Measurements from ENCODE around the gene DSCAML1.

The DSCAML1 gene

DNA sequence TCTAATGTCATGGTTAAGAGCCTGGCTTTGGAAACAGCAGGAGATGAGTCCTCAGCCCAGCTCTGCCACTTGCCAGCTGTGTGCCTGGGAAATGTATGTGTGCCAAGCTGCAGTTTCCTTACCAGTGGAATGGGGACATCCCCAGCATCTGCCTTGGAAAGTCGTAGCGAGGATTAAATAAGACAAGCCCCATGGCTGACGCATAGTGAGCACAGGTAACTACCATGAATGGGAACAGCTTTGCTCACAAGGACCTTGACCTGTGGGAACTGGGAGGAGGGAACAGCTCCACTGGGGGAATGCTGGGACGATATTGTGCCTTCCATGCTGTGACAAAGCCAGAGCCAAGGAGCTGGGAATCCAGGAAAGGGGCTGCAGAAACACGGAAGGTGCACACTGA lies 2.6 kb upstream of the DSCAML1 start:
- TF ChIP-seq, protein P1, sequence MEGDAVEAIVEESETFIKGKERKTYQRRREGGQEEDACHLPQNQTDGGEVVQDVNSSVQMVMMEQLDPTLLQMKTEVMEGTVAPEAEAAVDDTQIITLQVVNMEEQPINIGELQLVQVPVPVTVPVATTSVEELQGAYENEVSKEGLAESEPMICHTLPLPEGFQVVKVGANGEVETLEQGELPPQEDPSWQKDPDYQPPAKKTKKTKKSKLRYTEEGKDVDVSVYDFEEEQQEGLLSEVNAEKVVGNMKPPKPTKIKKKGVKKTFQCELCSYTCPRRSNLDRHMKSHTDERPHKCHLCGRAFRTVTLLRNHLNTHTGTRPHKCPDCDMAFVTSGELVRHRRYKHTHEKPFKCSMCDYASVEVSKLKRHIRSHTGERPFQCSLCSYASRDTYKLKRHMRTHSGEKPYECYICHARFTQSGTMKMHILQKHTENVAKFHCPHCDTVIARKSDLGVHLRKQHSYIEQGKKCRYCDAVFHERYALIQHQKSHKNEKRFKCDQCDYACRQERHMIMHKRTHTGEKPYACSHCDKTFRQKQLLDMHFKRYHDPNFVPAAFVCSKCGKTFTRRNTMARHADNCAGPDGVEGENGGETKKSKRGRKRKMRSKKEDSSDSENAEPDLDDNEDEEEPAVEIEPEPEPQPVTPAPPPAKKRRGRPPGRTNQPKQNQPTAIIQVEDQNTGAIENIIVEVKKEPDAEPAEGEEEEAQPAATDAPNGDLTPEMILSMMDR (IDR thresholded peaks at IDR 0.05; ENCODE audit: control insufficient read depth, insufficient read depth, low read depth, low read length, missing control alignments) = no peak
- H3K4me3 ChIP-seq (ENCODE audit: control insufficient read depth, low read depth, low read length) = no peak overlapping the region
- no peak for DNase-seq (ENCODE audit: low read depth)

GRCh38 chr11:117796456-117796871 lies 552 bp downstream of the DSCAML1 start:
- H3K4me3 ChIP-seq (ENCODE audit: control insufficient read depth, low read depth, low read length) = no peak overlapping the region
- DNase-seq (ENCODE audit: low read depth) = no peak
- TF ChIP-seq, protein P1 (IDR thresholded peaks at IDR 0.05; ENCODE audit: control insufficient read depth, insufficient read depth, low read depth, low read length, missing control alignments) = no peak

DNA sequence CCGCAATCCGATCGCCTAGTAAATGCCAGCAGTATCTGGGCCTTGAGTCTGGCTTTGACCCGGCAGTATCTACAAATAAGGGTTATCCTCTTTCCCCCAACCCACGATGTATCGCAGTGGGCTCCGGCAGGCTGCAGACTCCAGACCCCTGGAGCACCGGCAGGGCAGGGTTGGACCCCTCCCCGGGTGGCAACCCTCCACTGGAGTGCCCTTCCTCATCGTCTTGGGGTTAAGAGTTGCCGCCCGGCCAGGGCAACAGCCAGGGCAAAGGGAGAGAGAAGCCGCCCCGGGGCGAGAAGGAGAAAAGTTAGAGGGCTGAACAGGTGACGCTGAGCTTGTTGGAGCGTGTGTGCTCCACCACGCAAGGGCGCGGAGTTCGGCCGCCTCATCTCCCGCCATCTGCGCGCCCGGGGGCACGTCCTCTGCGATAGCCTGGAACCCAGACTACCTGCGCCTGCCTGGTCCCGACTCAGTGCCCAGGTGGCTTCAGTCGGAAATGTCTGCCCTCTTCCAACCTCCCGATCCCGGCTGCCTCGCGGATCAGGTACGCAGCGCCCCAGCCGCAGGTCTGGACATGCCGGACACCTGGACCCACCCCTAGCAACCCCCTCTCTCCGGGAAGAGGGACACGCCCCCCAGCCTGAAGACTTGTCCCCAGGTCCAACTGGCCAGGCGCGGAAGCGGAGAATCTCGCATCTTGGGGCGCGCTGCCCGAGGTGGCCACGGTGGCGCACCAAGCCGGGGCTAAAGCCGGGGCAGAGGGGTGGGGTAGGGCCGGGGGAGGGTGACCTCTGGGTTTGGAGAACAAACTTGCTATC lies 1.2 kb downstream of the DSCAML1 start:
- H3K4me3 ChIP-seq (ENCODE audit: control insufficient read depth, low read depth, low read length) = no peak overlapping the region

DNA sequence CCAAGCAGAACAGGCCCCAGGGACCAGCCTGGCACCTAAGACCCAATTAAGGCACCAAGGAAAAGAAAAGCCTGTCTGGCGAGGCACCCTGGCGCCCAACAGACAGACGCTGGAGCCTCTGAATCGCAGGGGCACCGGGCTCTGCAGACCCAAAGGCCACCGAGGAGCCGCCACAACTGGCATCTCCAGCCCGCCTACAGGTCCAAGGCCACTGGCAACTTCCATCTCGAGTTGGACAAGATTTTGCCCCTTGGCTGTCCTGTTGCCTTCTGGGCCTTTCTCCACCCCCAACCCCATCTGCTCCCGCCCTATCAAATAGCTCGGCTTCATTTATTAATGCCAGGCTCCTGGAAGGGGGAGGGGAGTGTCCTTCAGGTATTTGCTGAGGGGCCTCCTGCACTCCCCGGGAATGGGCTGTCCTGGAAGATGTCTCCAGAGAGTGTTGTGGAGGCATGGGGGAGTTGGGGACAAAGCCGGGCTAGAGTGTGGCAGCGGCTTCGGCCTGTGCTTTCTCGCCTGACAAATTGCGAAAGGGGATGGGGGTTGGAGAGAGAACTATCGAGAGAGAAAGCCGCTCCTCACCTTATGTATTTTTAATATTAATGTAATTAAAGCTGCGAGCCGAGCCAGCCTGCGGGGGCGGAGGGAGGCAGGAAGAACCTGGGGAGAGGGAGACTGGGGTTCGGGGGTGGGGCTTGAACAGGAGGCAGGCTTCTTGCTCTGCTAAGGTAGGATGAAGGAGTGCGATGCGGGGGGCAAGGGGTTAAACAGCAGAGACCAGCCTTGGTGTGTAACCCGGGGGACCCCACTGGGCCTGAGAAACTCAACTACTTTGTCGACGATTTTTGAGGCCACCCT lies 2.0 kb downstream of the DSCAML1 start:
- DNase-seq (ENCODE audit: low read depth) = no peak
- no peak overlapping the region for H3K4me3 ChIP-seq (ENCODE audit: control insufficient read depth, low read depth, low read length)
- TF ChIP-seq, protein P1 (IDR thresholded peaks at IDR 0.05; ENCODE audit: control insufficient read depth, insufficient read depth, low read depth, low read length, missing control alignments) = no peak

More for the DNA sequence above, 1.2 kb downstream of the DSCAML1 start:
- TF ChIP-seq, protein P1 (IDR thresholded peaks at IDR 0.05; ENCODE audit: control insufficient read depth, insufficient read depth, low read depth, low read length, missing control alignments) = no peak
- no peak for DNase-seq (ENCODE audit: low read depth)

GRCh38 chr11:117794135-117794534 lies 2.9 kb downstream of the DSCAML1 start:
- no peak for DNase-seq (ENCODE audit: low read depth)
- TF ChIP-seq, protein P1 (IDR thresholded peaks at IDR 0.05; ENCODE audit: control insufficient read depth, insufficient read depth, low read depth, low read length, missing control alignments) = no peak
- no peak overlapping the region for H3K4me3 ChIP-seq (ENCODE audit: control insufficient read depth, low read depth, low read length)

DNA sequence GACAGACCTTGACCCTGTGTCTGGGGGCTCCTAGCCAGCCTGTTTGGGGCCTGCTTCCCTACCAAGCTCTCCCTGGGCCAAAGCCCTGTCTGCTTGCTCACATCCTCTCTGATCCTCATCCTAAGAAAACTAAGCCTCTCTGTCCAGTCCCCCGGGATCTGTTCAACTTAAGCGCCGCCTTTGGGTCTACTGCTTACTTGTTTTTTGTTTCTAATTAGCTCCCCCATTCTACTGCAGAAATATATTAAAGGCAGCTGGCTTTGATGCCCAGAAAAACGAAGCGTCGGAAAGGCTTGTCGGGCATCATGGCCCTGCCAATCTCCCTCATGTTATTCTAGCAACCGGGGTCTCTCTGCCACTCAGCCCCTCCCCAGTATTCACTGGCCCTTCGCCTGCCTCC lies 3.4 kb downstream of the DSCAML1 start:
- TF ChIP-seq, protein P1 (IDR thresholded peaks at IDR 0.05; ENCODE audit: control insufficient read depth, insufficient read depth, low read depth, low read length, missing control alignments) = no peak
- no peak for DNase-seq (ENCODE audit: low read depth)
- no peak overlapping the region for H3K4me3 ChIP-seq (ENCODE audit: control insufficient read depth, low read depth, low read length)

Measured in AG09309 (cell line).